ENCODE results near the gene FAM9C.
"Not testable (repeated sequence)": the region's sequence is repeated elsewhere in the genome, so short reads cannot be mapped to it uniquely, and the experiment has no call there.

Gene FAM9C

GRCh38 chrX:13044441-13044840 lies at the start of gene FAM9C:
Gene FAM9C (minus strand): TSS chrX:13044620. CDS start chrX:13043789, 831 bp downstream.
- no peak for DNase-seq (ENCODE audit: low read depth in 1 of 2, low spot score in 1 of 2)

- peak in 1 of 2 donors; percentile 15 for DNase-seq (ENCODE audit: low read depth in 1 of 2, low spot score in 1 of 2)
Measured at GRCh38 chrX:13093529-13094140, 49.2 kb upstream of the FAM9C start.

DNA sequence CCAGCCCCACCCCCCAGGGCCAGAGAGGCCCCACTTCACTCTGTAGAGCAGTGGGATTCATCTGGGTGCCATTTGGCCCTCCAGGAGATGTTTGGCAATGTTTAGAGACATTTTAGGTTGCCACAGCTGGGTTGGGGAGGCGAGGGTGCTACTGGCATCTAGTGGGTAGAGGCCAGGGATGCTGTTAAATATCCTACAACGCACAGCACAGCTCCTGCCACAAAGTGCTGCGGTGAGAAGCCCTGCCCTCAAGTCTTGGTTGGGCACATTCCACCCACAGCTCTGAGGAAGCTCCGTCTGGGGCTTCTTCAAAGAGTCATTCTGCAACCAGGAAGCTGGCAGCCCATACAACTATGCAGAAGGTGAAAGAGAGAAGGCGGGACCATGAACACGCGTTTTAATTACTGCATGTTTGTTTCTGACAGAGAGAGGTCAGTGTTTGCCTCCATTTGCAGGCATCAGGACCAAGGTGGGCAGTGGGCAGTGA lies 48.1 kb upstream of the FAM9C start:
- peak; percentile 42 to 58 for DNase-seq (ENCODE audit: low read depth in 1 of 2, low spot score in 1 of 2)

GRCh38 chrX:13091111-13091765 lies 46.8 kb upstream of the FAM9C start:
- DNase-seq (ENCODE audit: low read depth in 1 of 2, low spot score in 1 of 2): no peak

GRCh38 chrX:13090339-13091110 lies 46.1 kb upstream of the FAM9C start:
- no peak for DNase-seq (ENCODE audit: low read depth in 1 of 2, low spot score in 1 of 2)

DNA sequence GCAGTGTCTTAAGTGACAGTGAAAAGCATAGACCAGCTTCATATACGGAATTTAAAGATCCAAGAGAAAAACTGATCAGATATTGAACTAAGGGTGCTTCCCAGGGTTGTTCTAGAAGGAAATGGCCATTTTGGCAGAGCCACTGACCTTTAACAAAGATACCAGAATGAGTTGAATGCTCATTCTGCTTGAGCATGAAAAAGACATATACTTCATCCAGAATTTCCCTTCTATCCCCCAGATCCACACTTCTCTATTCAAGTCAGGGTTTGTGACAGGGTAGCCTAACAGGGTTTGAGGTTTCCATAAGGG lies 45.6 kb upstream of the FAM9C start:
- no peak for DNase-seq (ENCODE audit: low read depth in 1 of 2, low spot score in 1 of 2)

DNA sequence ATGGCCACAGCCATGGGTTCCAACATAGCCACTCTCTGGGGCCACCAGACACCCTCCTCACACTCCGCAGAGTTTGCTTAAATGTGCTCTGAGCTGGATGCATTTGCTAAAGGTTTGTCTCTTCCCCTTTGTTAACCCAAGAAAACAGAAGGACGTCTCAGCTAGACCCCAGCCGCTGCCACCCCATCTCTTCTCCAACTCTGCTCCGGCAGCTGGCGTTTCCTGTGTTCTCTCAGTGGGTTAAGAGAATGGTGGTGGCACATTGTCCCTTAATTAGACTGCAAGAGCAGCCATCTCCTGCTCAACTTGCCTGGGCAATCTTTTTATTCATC lies 43.7 kb upstream of the FAM9C start:
- no peak for DNase-seq (ENCODE audit: low read depth in 1 of 2, low spot score in 1 of 2)

- peak in 1 of 2 donors; percentile 61 for DNase-seq (ENCODE audit: low read depth in 1 of 2, low spot score in 1 of 2)
Measured at GRCh38 chrX:13087322-13088155, 43.1 kb upstream of the FAM9C start.

- DNase-seq (ENCODE audit: low read depth in 1 of 2, low spot score in 1 of 2): not testable (repeated sequence)
Measured at GRCh38 chrX:13086793-13087321, 42.4 kb upstream of the FAM9C start.

DNA sequence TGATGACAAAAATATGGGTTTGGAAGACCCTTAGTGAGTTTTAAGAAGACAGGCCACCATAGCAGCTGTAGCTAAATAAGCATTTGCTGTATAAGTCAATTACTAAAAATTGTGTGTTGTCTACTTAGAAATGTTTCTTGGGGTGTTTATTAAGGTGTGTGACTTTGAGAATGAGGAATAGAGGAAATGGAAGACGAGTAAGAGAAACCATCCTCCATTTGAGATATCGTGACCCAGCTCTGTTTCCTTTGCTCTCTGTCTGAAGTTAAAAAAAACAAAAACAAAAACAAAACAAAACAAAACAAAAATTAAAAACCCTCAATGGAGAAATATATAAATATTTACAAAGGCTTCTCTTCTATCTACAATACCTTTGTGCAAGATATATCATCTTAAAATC lies 41.7 kb upstream of the FAM9C start:
- DNase-seq (ENCODE audit: low read depth in 1 of 2, low spot score in 1 of 2): no peak

GRCh38 chrX:13085526-13085925 lies 41.1 kb upstream of the FAM9C start:
- no peak for DNase-seq (ENCODE audit: low read depth in 1 of 2, low spot score in 1 of 2)

- DNase-seq (ENCODE audit: low read depth in 1 of 2, low spot score in 1 of 2): no peak
Measured at GRCh38 chrX:13084611-13085010, 40.2 kb upstream of the FAM9C start.

DNA sequence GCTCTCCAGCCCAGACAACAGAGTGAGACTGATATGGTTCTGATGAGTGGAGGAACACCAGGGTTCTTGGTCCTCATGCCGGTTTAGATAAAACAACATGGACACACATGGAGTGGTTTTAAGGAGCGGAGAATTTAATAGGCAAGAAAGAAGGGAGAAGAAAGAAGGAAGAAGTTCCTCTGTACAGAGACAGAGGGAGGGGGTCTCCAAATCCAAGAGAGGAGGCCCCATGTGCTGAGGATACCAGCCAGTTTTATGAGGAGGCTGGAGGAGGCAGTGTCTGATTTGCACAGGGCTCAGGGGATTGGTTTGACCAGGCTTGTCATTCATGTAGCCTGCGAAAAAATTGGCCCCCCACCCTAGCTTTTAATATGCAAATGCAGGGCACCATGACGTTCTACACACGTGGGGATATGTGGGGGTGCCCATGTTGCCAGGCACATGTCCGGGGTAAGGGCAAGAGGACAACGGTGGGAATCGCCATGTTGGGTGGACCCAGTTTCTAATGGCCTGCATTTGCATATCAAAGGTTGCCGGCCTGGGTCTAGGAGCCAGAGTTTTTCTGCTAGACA lies 39.4 kb upstream of the FAM9C start:
- DNase-seq (ENCODE audit: low read depth in 1 of 2, low spot score in 1 of 2): not testable (repeated sequence)

DNA sequence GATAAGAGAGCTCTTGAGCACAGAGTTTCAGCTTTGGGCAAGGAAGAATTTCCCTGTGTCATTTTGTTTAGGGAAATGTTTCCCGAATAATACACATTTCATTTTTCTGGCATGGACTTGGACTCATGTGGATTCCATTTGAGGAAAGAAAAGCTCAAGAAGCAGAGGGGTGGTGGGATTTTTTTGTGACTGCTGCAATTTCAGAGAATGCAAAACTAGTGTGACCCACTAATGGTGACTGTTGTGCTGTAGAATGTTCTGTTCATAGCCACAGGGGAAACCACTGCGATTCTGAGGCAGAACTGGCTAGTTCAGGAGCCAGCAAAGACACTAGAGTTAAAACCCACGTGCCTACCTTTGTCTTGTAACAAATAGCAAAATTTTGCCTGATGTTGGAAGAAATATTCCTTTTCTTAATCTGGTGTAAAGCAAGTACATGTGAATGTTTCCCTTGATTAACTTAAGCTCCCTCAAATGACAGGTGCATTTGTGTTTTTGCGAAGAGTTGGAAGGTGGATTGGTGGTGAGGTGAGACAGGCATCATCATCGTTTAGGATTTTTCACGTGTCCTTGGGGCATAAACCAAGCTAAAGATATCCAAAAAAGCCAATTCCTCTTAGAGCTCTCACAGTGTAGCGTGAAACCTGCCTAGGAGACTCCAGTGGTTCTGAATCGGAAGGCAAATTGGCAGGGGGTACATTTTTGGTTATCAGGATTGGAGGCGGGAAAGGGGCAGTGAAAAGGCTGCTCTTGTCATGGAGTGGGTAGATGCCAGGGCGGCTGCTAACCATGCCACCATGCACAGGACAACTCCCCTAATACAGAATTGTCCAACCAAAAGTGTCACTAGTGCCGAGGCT lies 38.0 kb upstream of the FAM9C start:
- DNase-seq (ENCODE audit: low read depth in 1 of 2, low spot score in 1 of 2): no peak

DNA sequence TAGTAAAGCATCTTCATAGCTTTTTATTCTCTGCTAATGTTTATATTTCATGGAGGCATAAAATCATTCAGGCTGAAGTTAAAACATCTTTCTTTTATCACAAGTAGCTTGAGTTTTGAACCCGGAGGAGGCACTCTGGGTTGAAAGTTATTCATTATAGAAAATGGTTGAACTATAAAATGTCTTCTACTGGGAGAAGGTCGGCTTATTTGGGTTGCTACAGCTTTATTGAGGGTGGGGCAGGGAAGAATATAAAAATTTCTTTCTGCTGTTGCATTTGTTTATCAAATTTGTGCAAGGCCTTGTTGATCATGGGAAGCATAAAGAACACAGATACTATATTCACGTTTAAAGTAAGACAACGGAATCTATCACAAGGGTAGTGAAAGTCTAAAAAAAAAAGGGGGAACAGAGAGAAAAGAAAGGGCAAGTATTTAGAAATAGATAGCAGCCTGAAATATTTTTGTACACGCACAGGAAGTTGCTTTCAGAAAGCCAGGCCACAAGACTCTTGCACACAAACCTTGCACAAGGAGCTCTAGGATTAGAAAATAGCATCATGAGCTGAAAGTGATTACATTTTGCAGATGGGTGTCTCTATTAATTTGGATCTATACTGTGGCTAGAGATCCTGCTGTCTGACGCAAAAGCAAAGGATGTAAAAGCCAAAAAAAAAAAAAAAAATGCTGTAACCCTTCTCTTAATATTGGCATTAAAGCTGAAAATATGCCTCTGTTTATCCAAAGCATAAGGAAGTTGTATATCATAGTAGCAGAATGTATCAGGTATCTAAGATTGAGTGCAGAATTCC lies 37.2 kb upstream of the FAM9C start:
- DNase-seq (ENCODE audit: low read depth in 1 of 2, low spot score in 1 of 2): no peak

DNA sequence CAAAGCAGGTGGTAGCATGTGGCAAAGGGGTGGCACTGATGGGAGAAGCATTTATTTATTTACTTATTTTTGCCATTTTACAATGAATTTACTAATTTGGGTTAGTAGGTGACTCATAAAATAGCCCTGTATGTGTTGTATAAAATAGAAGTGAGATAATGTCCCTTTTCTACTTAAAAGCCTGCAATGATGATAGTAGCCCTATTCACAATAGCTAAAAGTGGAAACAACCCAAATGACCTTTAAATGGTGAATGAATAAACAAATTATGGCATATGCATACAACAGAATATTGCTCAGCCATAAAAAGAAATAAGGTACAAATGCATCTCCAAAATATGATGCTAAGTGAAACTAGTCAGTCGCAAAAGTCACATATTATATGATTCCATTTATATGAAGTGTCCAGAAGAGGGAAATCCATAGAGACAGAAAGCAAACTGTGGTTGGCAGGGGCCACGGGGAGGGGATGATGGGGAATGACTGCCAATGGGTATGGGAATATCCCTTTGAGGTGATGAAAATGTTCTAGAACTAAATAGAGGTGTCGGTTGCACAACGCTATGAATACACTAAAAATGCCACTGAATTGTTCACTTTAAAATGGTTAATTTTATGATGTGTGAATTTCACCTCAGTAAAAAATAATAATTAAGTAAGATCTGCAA lies 35.8 kb upstream of the FAM9C start:
- no peak for DNase-seq (ENCODE audit: low read depth in 1 of 2, low spot score in 1 of 2)

GRCh38 chrX:13078739-13079444 lies 34.5 kb upstream of the FAM9C start:
- no peak for DNase-seq (ENCODE audit: low read depth in 1 of 2, low spot score in 1 of 2)

DNA sequence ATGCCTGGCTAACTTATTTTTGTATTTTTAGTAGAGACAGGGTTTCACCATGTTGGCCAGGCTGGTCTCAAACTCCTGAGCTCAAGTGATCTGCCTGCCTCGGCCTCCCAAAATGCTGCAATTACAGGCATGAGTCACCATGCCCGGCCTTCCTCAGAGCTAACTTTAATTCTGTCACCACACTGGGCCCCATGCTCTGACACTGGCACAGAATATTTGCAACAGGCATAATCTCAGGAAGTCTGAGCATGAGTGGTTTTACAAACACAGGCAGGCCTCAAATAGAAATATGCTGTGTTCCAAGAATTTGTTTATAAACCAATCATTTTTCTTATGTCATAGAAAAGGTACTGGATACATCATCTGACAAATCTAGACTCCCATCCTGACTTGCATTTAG lies 32.7 kb upstream of the FAM9C start:
- DNase-seq (ENCODE audit: low read depth in 1 of 2, low spot score in 1 of 2): no peak
